ENCODE measurements around the gene CYP4V2.

CYP4V2 gene

GRCh38 chr4:186189656-186190055, 1.7 kb upstream of the CYP4V2 start:
- no peak for DNase-seq

GRCh38 chr4:186190581-186191199, 677 bp upstream of the CYP4V2 start:
- peak; percentile 28 for DNase-seq

GRCh38 chr4:186192066-186192612, 772 bp downstream of the CYP4V2 start:
- peak; percentile 33 for DNase-seq

GRCh38 chr4:186193851-186194250, 2.5 kb downstream of the CYP4V2 start:
- no peak for DNase-seq

- DNase-seq = no peak
Observed at GRCh38 chr4:186196063-186196462, 4.7 kb downstream of the CYP4V2 start.

GRCh38 chr4:186200516-186200915, 9.1 kb downstream of the CYP4V2 start:
- DNase-seq = no peak

GRCh38 chr4:186201010-186201409, 9.6 kb downstream of the CYP4V2 start:
- DNase-seq = no peak

GRCh38 chr4:186201535-186202230, 10.3 kb downstream of the CYP4V2 start:
- DNase-seq = peak; percentile 26

- DNase-seq = no peak
Observed at GRCh38 chr4:186202490-186203140, 11.2 kb downstream of the CYP4V2 start.

GRCh38 chr4:186203406-186203805, 12.0 kb downstream of the CYP4V2 start:
- no peak for DNase-seq

GRCh38 chr4:186204103-186204559, 12.8 kb downstream of the CYP4V2 start:
- peak; percentile 83 for DNase-seq

GRCh38 chr4:186204686-186205085, 13.3 kb downstream of the CYP4V2 start:
- no peak for DNase-seq

GRCh38 chr4:186205156-186205555, 13.8 kb downstream of the CYP4V2 start:
- DNase-seq = no peak

GRCh38 chr4:186216465-186217024, 25.2 kb downstream of the CYP4V2 start:
- no peak for DNase-seq

- no peak for DNase-seq
Observed at GRCh38 chr4:186217733-186218293, 26.4 kb downstream of the CYP4V2 start.

GRCh38 chr4:186221624-186222023, 30.3 kb downstream of the CYP4V2 start:
- no peak for DNase-seq

- DNase-seq = no peak
Observed at GRCh38 chr4:186225848-186226247, 34.5 kb downstream of the CYP4V2 start.

GRCh38 chr4:186226521-186227189, 35.3 kb downstream of the CYP4V2 start:
- no peak for DNase-seq

GRCh38 chr4:186227221-186227620, 35.9 kb downstream of the CYP4V2 start, which contains the start of gene KLKB1:
Gene KLKB1, plus strand, starts transcription at chr4:186227507. Its CDS starts 689 bp downstream, at chr4:186228196.
- DNase-seq = no peak

GRCh38 chr4:186227744-186228513, 36.6 kb downstream of the CYP4V2 start:
- no peak for DNase-seq

- no peak for DNase-seq
Observed at GRCh38 chr4:186228514-186228894, 37.1 kb downstream of the CYP4V2 start.

GRCh38 chr4:186234367-186234766, 43.0 kb downstream of the CYP4V2 start:
- no peak for DNase-seq

All from NCI-H526 treated with DMSO at 0.1 percent for 48 hours (cell line).